Measurements from ENCODE around the gene SERPINI1. TPM values are rescaled to one million over a fixed set of nuclear protein-coding genes. Genes with fewer than 3 reads are reported as not detected.

The SERPINI1 gene
- total and polyA plus RNA-seq, 2 experiments from 2014 or later = 13.2 to 23.1 TPM

DNA sequence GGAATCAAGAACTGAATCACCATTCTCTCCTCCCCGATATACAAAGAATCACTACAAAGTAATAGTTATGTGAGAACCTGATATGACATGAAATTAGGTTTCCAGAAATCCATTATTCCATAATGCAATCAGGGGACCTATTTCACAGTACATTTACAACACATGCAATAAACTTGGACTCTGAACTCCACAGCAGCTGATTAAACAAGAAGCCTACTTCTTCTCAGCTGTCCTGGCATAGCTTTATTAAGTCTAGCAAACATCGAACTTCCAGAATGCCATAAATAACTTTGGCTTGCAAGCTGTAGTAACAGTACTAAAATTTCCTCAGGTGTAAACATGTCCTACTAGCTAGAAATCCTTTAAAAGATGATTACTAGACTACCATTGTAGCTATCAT lies 18.6 kb upstream of the SERPINI1 start:
- Histone ChIP-seq H3K4me3 (no peak overlapping the region), H3K4me2 (peak overlapping the region; percentile 30), H3K27me3 (no peaks in the 10 kb centered on the region), H3K79me2 (peaks cover 80% of the 10 kb centered on the region), H3K4me1 (ENCODE audit: insufficient read depth) (no peaks in the 10 kb centered on the region), H3K36me3 (replicated peaks; ENCODE audit: insufficient read depth, low read depth) (no peaks in the 10 kb centered on the region), H3K9me2 (replicated peaks; ENCODE audit: insufficient read depth) (no peaks in the 10 kb centered on the region), H4K20me1 (ENCODE audit: insufficient read depth, poor library complexity, severe bottlenecking) (peaks cover 7% of the 10 kb centered on the region), H3K9me3 (ENCODE audit: low read depth) (no peaks in the 10 kb centered on the region), H2AFZ (no peak overlapping the region), H3K27ac (no peak overlapping the region)
- TF ChIP-seq, protein P1, sequence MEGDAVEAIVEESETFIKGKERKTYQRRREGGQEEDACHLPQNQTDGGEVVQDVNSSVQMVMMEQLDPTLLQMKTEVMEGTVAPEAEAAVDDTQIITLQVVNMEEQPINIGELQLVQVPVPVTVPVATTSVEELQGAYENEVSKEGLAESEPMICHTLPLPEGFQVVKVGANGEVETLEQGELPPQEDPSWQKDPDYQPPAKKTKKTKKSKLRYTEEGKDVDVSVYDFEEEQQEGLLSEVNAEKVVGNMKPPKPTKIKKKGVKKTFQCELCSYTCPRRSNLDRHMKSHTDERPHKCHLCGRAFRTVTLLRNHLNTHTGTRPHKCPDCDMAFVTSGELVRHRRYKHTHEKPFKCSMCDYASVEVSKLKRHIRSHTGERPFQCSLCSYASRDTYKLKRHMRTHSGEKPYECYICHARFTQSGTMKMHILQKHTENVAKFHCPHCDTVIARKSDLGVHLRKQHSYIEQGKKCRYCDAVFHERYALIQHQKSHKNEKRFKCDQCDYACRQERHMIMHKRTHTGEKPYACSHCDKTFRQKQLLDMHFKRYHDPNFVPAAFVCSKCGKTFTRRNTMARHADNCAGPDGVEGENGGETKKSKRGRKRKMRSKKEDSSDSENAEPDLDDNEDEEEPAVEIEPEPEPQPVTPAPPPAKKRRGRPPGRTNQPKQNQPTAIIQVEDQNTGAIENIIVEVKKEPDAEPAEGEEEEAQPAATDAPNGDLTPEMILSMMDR (IDR thresholded peaks at IDR 0.05; ENCODE audit: poor library complexity) = no peak
- TF ChIP-seq EZH2 (IDR thresholded peaks at IDR 0.05; ENCODE audit: borderline replicate concordance) (no peak), EZH2phosphoT487 (IDR thresholded peaks at IDR 0.05; ENCODE audit: low read depth, severe bottlenecking, unreplicated experiment) (no peak)
- WGBS (ENCODE audit: low lambda C conversion rate, missing lambda C conversion rate) = 66% methylated on average over 2 of the region's 2 CpGs
- DNase-seq (ENCODE audit: low spot score) = peak; percentile 56

DNA sequence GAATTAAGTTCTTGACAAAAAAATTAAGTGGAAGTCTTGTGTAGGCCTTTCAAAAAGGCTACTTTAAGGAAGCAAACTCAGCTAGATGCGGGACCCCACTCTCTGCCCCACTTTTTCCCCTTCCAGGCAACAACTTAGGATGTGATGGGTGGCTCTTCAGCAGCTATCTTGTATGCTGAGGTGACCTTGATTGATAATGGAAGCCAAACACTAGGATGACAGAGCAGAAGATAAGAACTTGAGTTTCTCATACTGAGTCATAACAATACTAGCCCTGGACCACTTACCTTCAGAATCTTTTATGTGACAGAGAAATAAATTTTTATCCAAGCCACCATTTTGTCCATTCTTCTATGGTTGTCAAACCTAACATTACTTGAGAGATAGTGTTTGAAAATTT lies 16.9 kb upstream of the SERPINI1 start:
- Histone ChIP-seq H3K9me3 (ENCODE audit: low read depth) (no peaks in the 10 kb centered on the region), H3K27ac (no peak overlapping the region), H3K4me1 (ENCODE audit: insufficient read depth) (no peaks in the 10 kb centered on the region), H3K4me2 (no peak overlapping the region), H3K79me2 (peaks cover 80% of the 10 kb centered on the region), H3K9me2 (replicated peaks; ENCODE audit: insufficient read depth) (no peaks in the 10 kb centered on the region), H2AFZ (no peak overlapping the region), H3K4me3 (no peak overlapping the region), H4K20me1 (ENCODE audit: insufficient read depth, poor library complexity, severe bottlenecking) (peaks cover 20% of the 10 kb centered on the region), H3K36me3 (replicated peaks; ENCODE audit: insufficient read depth, low read depth) (no peaks in the 10 kb centered on the region), H3K27me3 (no peaks in the 10 kb centered on the region)
- WGBS (ENCODE audit: low lambda C conversion rate, missing lambda C conversion rate) = 100% methylated on average over 1 of the region's 1 CpG
- TF ChIP-seq, protein P1 (IDR thresholded peaks at IDR 0.05; ENCODE audit: poor library complexity) = no peak
- TF ChIP-seq EZH2phosphoT487 (IDR thresholded peaks at IDR 0.05; ENCODE audit: low read depth, severe bottlenecking, unreplicated experiment) (no peak), EZH2 (IDR thresholded peaks at IDR 0.05; ENCODE audit: borderline replicate concordance) (no peak)
- DNase-seq (ENCODE audit: low spot score) = no peak

DNA sequence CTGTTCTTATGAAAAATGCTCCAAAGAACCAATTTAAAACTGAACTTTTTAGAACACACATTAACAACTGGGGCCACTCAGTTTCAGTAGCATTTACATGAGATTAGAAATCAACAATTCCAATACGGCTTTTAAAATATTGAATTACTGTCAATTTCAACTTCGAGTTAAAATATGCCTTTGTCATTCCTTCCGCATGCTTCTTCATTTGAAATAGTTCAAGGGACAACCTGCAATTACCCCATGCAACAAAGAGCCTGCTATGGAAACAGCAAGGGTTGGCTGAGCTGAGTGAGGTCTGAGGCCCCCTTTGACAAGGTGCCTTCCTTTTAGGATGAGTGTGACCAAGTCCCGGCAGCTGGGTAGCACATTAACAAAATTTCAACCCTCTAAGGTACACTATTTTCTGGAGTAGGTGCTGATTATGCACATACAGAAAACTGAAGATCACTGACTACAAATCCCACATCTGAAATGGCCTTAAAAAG lies 12.5 kb upstream of the SERPINI1 start:
- 90% methylated on average over 4 of the region's 4 CpGs for WGBS (ENCODE audit: low lambda C conversion rate, missing lambda C conversion rate)
- TF ChIP-seq, protein P1 (IDR thresholded peaks at IDR 0.05; ENCODE audit: poor library complexity) = no peak
- TF ChIP-seq EZH2phosphoT487 (IDR thresholded peaks at IDR 0.05; ENCODE audit: low read depth, severe bottlenecking, unreplicated experiment) (no peak), EZH2 (IDR thresholded peaks at IDR 0.05; ENCODE audit: borderline replicate concordance) (no peak)
- DNase-seq (ENCODE audit: low spot score) = no peak
- no peak overlapping the region for H3K4me2 ChIP-seq
- no peak overlapping the region for H3K4me3 ChIP-seq
- peaks cover 61% of the 10 kb centered on the region for H4K20me1 ChIP-seq (ENCODE audit: insufficient read depth, poor library complexity, severe bottlenecking)
- H3K36me3 ChIP-seq (replicated peaks; ENCODE audit: insufficient read depth, low read depth) = no peaks in the 10 kb centered on the region
- H3K79me2 ChIP-seq = peaks cover 98% of the 10 kb centered on the region
- H3K27ac ChIP-seq = no peak overlapping the region
- no peaks in the 10 kb centered on the region for H3K9me2 ChIP-seq (replicated peaks; ENCODE audit: insufficient read depth)
- no peaks in the 10 kb centered on the region for H3K27me3 ChIP-seq
- H3K4me1 ChIP-seq (ENCODE audit: insufficient read depth) = peaks cover 4% of the 10 kb centered on the region
- no peak overlapping the region for H2AFZ ChIP-seq
- no peaks in the 10 kb centered on the region for H3K9me3 ChIP-seq (ENCODE audit: low read depth)

Data from hepatocyte (in vitro differentiated cells).